ENCODE data around the gene PROM2. TPM values are rescaled to one million over a fixed set of nuclear protein-coding genes. Genes with fewer than 3 reads are reported as not detected.

Gene PROM2
- total and polyA plus RNA-seq, 4 donors = 0.11 to 1.1 (median 0.24) TPM

- Histone ChIP-seq H3K36me3 (ENCODE audit: control insufficient read depth in 4 of 4, insufficient read depth in 3 of 4, low read depth in 1 of 4, low read length in 3 of 4) (no peaks in the 10 kb centered on the region), H3K27ac (ENCODE audit: low read depth in 1 of 2, low read length in 2 of 2) (no peak overlapping the region), H3K4me1 (ENCODE audit: control insufficient read depth in 4 of 4, insufficient read depth in 4 of 4, low read length in 3 of 4) (peaks cover 0 to 3% (median 0%) of the 10 kb centered on the region in 4 donors), H3K9me3 (ENCODE audit: control insufficient read depth in 4 of 4, low read length in 3 of 4) (peaks cover 0 to 7% (median 5%) of the 10 kb centered on the region in 4 donors), H3K9ac (ENCODE audit: low read depth in 1 of 2, low read length in 2 of 2) (no peak overlapping the region), H3K4me3 (ENCODE audit: low read depth in 1 of 3, low read length in 3 of 3) (no peak overlapping the region), H3K27me3 (ENCODE audit: control insufficient read depth in 4 of 4, insufficient read depth in 4 of 4, low read length in 3 of 4) (no peaks in the 10 kb centered on the region)
- TF ChIP-seq YY1 (IDR thresholded peaks at IDR 0.05) = no peak
- no peak for TF ChIP-seq EGR1 (IDR thresholded peaks at IDR 0.05; ENCODE audit: low read depth in 2 of 2)
- TF ChIP-seq ZBTB33 (IDR thresholded peaks at IDR 0.05) = no peak
- no peak for TF ChIP-seq ATF3 (IDR thresholded peaks at IDR 0.05)
- TF ChIP-seq MAX (IDR thresholded peaks at IDR 0.05) = no peak
- TF ChIP-seq HNF4A (conservative IDR thresholded peaks at IDR 0.05) = no peak
- no peak for TF ChIP-seq FOXA1 (IDR thresholded peaks at IDR 0.05)
- DNase-seq (ENCODE audit: low spot score) = no peak
- WGBS = 90% methylated on average over 19 of the region's 19 CpGs
These were observed 20.5 kb downstream of the PROM2 start for GRCh38 chr2:95294579-95295250.

- Histone ChIP-seq H3K27me3 (ENCODE audit: control insufficient read depth in 4 of 4, insufficient read depth in 4 of 4, low read length in 3 of 4) (no peaks in the 10 kb centered on the region), H3K9ac (ENCODE audit: low read depth in 1 of 2, low read length in 2 of 2) (no peak overlapping the region), H3K4me3 (ENCODE audit: low read depth in 1 of 3, low read length in 3 of 3) (no peak overlapping the region), H3K36me3 (ENCODE audit: control insufficient read depth in 4 of 4, insufficient read depth in 3 of 4, low read depth in 1 of 4, low read length in 3 of 4) (no peaks in the 10 kb centered on the region), H3K27ac (ENCODE audit: low read depth in 1 of 2, low read length in 2 of 2) (no peak overlapping the region), H3K4me1 (ENCODE audit: control insufficient read depth in 4 of 4, insufficient read depth in 4 of 4, low read length in 3 of 4) (peaks cover 0 to 3% (median 0%) of the 10 kb centered on the region in 4 donors), H3K9me3 (ENCODE audit: control insufficient read depth in 4 of 4, low read length in 3 of 4) (peaks cover 0 to 7% (median 5%) of the 10 kb centered on the region in 4 donors)
- 90% methylated on average over 6 of the region's 6 CpGs for WGBS
- DNase-seq (ENCODE audit: low spot score) = no peak
- no peak for TF ChIP-seq CTCF (IDR thresholded peaks at IDR 0.05; ENCODE audit: low read depth, low read length, missing input control)
- TF ChIP-seq YY1 (IDR thresholded peaks at IDR 0.05) = no peak
- no peak for TF ChIP-seq JUND (IDR thresholded peaks at IDR 0.05)
- no peak for TF ChIP-seq TAF1 (conservative IDR thresholded peaks at IDR 0.05)
- TF ChIP-seq HNF4A (conservative IDR thresholded peaks at IDR 0.05) = no peak
- no peak for TF ChIP-seq HNF4G (IDR thresholded peaks at IDR 0.05)
- no peak for TF ChIP-seq FOXA2 (IDR thresholded peaks at IDR 0.05)
- no peak for TF ChIP-seq RAD21 (IDR thresholded peaks at IDR 0.05)
- TF ChIP-seq RXRA (IDR thresholded peaks at IDR 0.05) = no peak
- TF ChIP-seq EGR1 (IDR thresholded peaks at IDR 0.05; ENCODE audit: low read depth in 2 of 2) = no peak
- TF ChIP-seq REST (IDR thresholded peaks at IDR 0.05) = no peak
These were observed 21.1 kb downstream of the PROM2 start for GRCh38 chr2:95295376-95295775.

All from liver (tissue), 9 donors.